GM20431 (cell line): ENCODE measurements around the gene CTU2.
"Not testable (repeated sequence)": the region's sequence is repeated elsewhere in the genome, so short reads cannot be mapped to it uniquely, and the experiment has no call there.

ENCODE experiments used
- in situ Hi-C: fragments of 300-500 bp; cut with MseI, MboI; formaldehyde crosslinking; loops from one replicate; pipeline ENCODE4 v1.15.0; 2020; ENCODE audit warnings: low sequenced_read_pairs; ENCODE audit not compliant: unreplicated experiment

Gene CTU2

GRCh38 chr16:88706229-88706964 lies at the start of gene CTU2, which contains the start of gene RNF166:
Gene CTU2 (plus strand): TSS chr16:88706503. CDS start chr16:88706531, 28 bp downstream.
Gene RNF166 (minus strand): TSS chr16:88706408. CDS start chr16:88706325, 83 bp downstream.
- in situ Hi-C loops: no loop called here

GRCh38 chr16:88657371-88657770 lies 48.9 kb upstream of the CTU2 start:
- in situ Hi-C loops: no loop called here

GRCh38 chr16:88658714-88659113 lies 47.6 kb upstream of the CTU2 start:
- in situ Hi-C loops: no loop called here

- in situ Hi-C loops: no loop called here
Observed at GRCh38 chr16:88659160-88659559, 47.1 kb upstream of the CTU2 start.

- in situ Hi-C loops: no loop called here
Observed at GRCh38 chr16:88661468-88661867, 44.8 kb upstream of the CTU2 start.

- in situ Hi-C loops: no loop called here
Observed at GRCh38 chr16:88662222-88662842, 44.0 kb upstream of the CTU2 start.

GRCh38 chr16:88662843-88663606 lies 43.3 kb upstream of the CTU2 start, which contains the start of gene MVD:
Gene MVD (minus strand): TSS chr16:88663091. CDS start chr16:88663080, 11 bp downstream.
- in situ Hi-C loops: no loop called here

GRCh38 chr16:88665148-88665547 lies 41.2 kb upstream of the CTU2 start:
- in situ Hi-C loops: no loop called here

GRCh38 chr16:88665570-88665969 lies 40.7 kb upstream of the CTU2 start:
- in situ Hi-C loops: no loop called here

GRCh38 chr16:88667461-88667860 lies 38.8 kb upstream of the CTU2 start:
- in situ Hi-C loops: no loop called here

- in situ Hi-C loops: not testable (repeated sequence)
Observed at GRCh38 chr16:88669493-88669892, 36.8 kb upstream of the CTU2 start.

GRCh38 chr16:88669980-88670379 lies 36.3 kb upstream of the CTU2 start:
- in situ Hi-C loops: no loop called here

GRCh38 chr16:88671806-88672205 lies 34.5 kb upstream of the CTU2 start:
- in situ Hi-C loops: no loop called here

GRCh38 chr16:88672776-88673175 lies 33.5 kb upstream of the CTU2 start:
- in situ Hi-C loops: no loop called here

GRCh38 chr16:88673716-88674379 lies 32.5 kb upstream of the CTU2 start:
- in situ Hi-C loops: no loop called here

- in situ Hi-C loops: no loop called here
Observed at GRCh38 chr16:88676502-88677242, 29.6 kb upstream of the CTU2 start.

- in situ Hi-C loops: no loop called here
Observed at GRCh38 chr16:88677721-88678120, 28.6 kb upstream of the CTU2 start.

GRCh38 chr16:88678224-88678979 lies 27.9 kb upstream of the CTU2 start:
- in situ Hi-C loops: no loop called here

- in situ Hi-C loops: no loop called here
Observed at GRCh38 chr16:88680554-88681083, 25.7 kb upstream of the CTU2 start.
